KBM-7 (cell line): Measurements from ENCODE around the gene USP3.
"Not testable (repeated sequence)": the region's sequence is repeated elsewhere in the genome, so short reads cannot be mapped to it uniquely, and the experiment has no call there.

Experiments
- DNase-seq: peaks from one replicate; pipeline ENCODE4 v3.0.0-alpha.2; 2015
- in situ Hi-C: fragments of 300-500 bp; cut with MboI; formaldehyde crosslinking; loops from 2 replicates; pipeline ENCODE4 v1.14.3; 2020; ENCODE audit warnings: low sequenced_read_pairs, low pct_unique_long_range_greater_than_20kb, mixed read lengths

The USP3 gene

DNA sequence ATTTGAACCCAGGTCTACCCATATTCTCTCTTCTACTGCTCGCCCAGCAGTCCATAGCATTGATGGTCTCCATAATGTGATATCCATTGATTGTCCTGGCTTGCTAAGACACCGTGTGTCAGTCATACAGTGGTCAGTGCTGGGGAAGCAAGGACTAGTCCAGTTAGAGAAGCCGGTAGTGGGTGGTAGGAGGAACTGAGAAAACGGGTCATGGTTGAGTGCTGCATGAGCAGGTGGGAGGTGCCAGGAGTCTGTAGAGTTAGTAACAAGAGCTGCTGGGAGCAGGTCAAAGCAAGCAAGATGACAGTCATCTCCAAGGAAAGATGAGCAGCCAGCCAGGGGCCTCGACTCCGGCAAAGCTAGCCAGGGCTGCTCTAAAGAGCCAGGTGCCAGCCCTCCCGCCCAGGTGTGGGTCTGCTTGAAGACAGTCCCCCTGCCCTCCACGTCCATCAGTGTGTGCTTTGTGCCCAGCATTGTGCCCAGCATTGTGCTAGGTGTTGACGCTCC, 29.5 kb upstream of the USP3 start:
- in situ Hi-C loops = no loop called here
- DNase-seq = peak; percentile 72

- in situ Hi-C loops = no loop called here
These were observed 28.7 kb upstream of the USP3 start for GRCh38 chr15:63475707-63476106.

GRCh38 chr15:63476229-63476632, 28.2 kb upstream of the USP3 start:
- in situ Hi-C loops = no loop called here
- DNase-seq = no peak

More at GRCh38 chr15:63475707-63476106, 28.7 kb upstream of the USP3 start:
- no peak for DNase-seq

DNA sequence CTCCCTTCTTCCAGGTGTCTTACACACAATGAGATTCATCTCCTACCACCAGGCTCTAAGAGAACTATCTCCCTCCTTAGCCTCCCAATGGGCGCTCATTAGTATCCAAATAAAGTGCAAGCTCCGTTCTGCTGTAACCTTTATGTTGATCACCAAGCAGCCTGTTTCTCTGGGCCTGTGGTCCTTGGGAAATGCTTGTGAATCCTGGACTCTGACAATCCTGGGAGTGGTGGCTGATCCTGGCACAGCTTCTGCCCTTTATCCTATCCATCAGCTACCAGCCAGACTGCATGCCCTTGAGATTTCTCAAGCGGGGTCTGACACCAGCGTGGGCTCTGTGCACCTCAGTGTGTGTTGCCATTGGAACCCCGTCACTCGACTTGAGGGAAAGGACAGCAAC, 26.1 kb upstream of the USP3 start:
- DNase-seq = no peak
- in situ Hi-C loops = no loop called here

- DNase-seq = no peak
- in situ Hi-C loops = no loop called here
These were observed 24.0 kb upstream of the USP3 start for GRCh38 chr15:63480441-63480821.

GRCh38 chr15:63481105-63481810, 23.1 kb upstream of the USP3 start:
- in situ Hi-C loops = no loop called here
- DNase-seq = no peak

GRCh38 chr15:63482874-63483323, 21.5 kb upstream of the USP3 start:
- DNase-seq = no peak
- in situ Hi-C loops = no loop called here

GRCh38 chr15:63483521-63484371, 20.6 kb upstream of the USP3 start:
- in situ Hi-C loops = no loop called here
- no peak for DNase-seq

DNA sequence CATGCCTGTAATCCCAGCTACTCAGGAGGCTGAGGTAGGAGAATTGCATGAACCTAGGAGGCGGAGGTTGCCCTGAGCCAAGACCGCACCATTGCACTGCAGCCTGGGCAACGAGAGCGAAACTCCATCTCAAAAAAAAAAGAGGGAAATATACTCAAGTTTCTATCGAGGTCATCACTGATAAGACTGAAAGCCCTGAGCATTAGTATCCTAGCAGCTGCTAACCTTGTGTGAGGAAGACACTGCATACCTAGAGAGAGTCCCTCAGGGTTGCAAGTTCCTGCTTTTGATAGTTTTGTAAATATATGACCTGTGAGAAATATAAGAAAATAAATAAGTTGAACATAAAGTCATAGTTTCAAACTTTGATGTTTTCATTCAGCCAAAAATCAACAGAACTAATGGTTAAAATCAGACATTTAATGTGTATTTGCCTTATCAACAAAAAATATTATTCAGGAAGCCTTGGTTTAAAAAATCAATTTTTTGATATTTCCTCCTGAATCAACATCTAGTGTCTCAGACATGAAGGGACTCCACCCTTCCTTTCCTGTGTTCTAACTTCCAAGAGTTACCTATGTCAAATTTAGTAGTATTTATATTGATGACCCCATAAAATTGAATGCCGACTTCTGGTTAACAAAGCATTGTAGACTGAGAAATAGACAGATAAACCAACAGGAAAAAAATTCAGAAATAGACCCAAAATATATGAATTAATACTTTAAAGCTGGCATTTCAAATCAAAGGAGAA, 19.8 kb upstream of the USP3 start:
- DNase-seq = no peak
- in situ Hi-C loops = no loop called here

- in situ Hi-C loops = no loop called here
- peak; percentile 92 for DNase-seq
These were observed 17.2 kb upstream of the USP3 start for GRCh38 chr15:63487076-63487757.

DNA sequence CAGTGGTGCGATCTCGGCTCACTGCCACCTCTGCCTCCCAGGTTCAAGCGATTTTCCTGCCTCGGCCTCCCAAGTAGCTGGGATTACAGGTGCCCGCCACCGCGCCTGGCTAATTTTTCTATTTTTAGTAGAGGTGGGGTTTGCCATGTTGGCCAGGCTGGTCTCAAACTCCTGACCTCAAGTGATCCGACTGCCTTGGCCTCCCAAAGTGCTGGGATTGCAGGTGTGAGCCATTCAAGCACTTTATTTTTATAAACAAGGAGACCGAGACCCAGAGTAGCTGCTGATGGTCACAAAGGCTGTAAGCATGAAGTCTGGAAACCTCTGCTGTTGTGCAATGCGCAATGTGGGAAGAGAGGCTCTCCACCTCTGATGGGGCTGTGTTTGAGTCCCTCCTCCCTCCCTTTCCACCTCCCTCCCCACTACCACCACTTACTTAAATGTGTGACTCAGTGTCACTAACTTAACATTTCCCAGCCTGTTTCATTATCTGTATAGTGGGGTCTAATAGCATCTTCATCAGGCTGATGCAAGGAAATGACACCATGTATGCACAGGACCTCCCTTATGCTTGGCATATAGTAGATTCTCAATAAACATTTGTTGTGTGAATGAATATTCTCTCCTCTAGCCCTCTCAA, 16.5 kb upstream of the USP3 start:
- DNase-seq, in situ Hi-C loops: not testable (repeated sequence)

GRCh38 chr15:63488398-63488960, 15.9 kb upstream of the USP3 start:
- in situ Hi-C loops = no loop called here
- DNase-seq = no peak

DNA sequence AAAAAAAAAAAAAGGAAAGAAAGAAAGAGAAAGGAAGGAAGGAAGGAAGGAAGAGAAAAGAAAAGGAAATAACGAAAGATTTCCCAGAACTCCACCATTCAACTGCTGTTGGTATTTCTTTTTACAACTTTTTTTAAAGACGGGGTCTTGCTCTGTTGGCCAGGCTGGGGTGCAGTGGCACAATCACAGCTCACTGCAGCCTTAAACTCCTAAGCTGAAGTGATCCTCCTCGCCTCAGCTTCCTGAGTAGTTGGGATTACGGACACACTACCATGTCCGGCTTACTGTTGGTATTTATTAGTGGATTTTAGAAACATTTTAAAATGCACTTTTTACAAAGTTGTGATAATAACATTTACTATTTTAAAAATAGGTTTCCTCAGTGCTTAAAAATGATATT, 15.0 kb upstream of the USP3 start:
- no peak for DNase-seq
- in situ Hi-C loops = no loop called here

GRCh38 chr15:63490345-63491034, 13.9 kb upstream of the USP3 start:
- in situ Hi-C loops = no loop called here
- DNase-seq = peak; percentile 45

DNA sequence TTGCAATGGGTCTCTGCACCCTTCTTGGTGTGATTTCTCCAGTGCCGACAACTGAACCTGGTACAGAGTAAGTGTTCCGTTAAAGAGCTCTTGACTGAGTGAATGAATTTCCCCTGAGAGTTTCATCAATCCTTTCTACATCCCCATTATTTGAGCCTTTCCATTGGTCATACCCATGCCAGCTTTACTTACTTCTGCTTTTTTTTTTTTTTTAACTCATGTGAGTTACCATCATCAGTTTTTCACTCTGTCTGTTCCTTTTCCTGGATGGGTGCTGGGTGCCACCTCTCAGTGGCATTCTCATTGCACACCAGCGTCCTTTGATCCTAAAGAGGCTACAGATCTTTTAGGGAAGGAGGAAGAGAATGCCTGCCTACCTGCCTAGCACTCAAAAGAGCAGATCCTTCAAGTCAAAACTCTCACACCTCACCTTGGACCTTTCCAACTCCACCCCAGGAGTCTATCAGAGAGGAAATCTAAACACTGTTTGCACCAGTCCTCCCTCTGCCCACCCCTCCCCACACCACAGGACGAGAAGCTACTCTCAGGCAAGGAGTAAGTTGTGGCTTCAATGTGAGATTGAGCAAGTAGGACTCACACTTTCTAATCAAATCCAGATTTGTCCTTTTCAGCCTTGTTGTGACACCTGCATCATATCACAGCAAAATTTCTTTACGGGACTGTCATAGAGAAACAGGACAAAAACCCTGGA, 13.1 kb upstream of the USP3 start:
- DNase-seq = peak; percentile 81

GRCh38 chr15:63491979-63492378, 12.4 kb upstream of the USP3 start:
- in situ Hi-C loops = no loop called here

More for the DNA sequence above, 13.1 kb upstream of the USP3 start:
- in situ Hi-C loops = no loop called here

DNA sequence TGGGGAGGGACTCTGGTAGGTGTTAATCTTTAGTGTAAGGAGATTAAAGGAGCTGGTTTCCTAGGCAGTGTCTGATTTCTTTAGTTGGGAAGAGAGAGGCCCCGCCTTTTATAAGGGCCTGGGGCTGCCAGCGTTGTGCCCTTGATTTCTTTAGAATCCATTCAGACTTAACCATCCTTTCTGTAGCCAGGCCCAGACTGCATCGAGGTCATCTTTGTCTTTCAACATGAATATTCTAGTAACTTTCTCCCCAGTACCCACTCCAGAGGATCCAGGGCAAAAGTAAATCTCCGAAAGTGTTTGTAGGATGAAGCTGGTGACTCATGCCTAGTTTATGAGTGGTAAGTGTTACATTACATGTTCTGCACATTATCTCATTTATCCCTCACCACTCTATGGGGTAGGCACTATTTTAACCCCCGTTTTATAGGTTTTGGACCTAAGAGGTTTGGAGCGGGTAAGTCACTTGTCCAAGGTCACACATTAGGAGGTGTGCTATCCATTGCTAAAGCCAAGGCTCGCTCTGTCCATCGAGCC, 11.8 kb upstream of the USP3 start:
- in situ Hi-C loops = no loop called here
- no peak for DNase-seq

More at GRCh38 chr15:63491979-63492378, 12.4 kb upstream of the USP3 start:
- no peak for DNase-seq
